ENCODE measurements around the gene MAGI2. TPM values are rescaled to one million over a fixed set of nuclear protein-coding genes. Genes with fewer than 3 reads are reported as not detected.

The MAGI2 gene
- total and polyA plus RNA-seq, 2 donors (not counting 3 experiments of a cell fraction or from before 2014, with no cell fraction given): 0.28 to 6.0 TPM

DNA sequence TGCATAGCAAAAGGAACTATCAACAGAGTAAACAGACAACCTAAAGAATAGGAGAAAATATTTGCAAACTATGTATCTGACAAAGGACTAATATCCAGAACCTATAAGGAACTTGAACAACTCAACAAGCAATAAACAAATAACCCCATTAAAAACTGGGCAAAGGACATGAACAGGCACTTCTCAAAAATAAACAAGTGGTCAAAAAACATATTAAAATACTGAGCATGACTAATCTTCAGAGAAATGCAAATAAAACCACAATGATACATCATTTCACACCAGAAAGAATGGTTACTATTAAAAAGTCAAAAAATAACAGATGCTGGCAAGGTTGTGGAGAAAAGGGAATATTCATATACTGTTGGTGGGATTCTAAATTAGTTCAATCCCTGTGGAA is 17.1 kb downstream of the MAGI2 start:
- Histone ChIP-seq H3K4me3 (replicated peaks in 1 of 3; ENCODE audit: insufficient read depth in 1 of 3, low read depth in 1 of 3, low read length in 3 of 3) (no peak overlapping the region), H3K9ac (replicated peaks; ENCODE audit: extremely low read depth, insufficient read depth, low read length) (no peak overlapping the region), H3K4me2 (ENCODE audit: insufficient read depth, low read length) (no peak overlapping the region), H3K79me2 (ENCODE audit: control insufficient read depth, insufficient read depth, low read length) (no peaks in the 10 kb centered on the region), H4K20me1 (replicated peaks; ENCODE audit: control insufficient read depth, extremely low read depth, insufficient read depth, low read length) (no peaks in the 10 kb centered on the region), H3K27me3 (ENCODE audit: control insufficient read depth in 2 of 2, insufficient read depth in 2 of 2, low read length in 2 of 2) (no peaks in the 10 kb centered on the region), H3K9me3 (replicated peaks; ENCODE audit: control insufficient read depth, insufficient read depth, low read length) (no peaks in the 10 kb centered on the region), H3K36me3 (ENCODE audit: control insufficient read depth in 2 of 2, extremely low read depth in 1 of 2, insufficient read depth in 2 of 2, low read length in 2 of 2) (no peaks in the 10 kb centered on the region), H3K27ac (ENCODE audit: insufficient read depth, low read depth, low read length) (no peak overlapping the region), H2AFZ (ENCODE audit: low read depth, low read length) (no peak overlapping the region), H3K4me1 (ENCODE audit: control insufficient read depth, extremely low read depth, insufficient read depth, low read length) (no peaks in the 10 kb centered on the region), H3K9me1 (replicated peaks; ENCODE audit: control insufficient read depth, extremely low read depth, insufficient read depth, low read length) (no peaks in the 10 kb centered on the region)
- dilution Hi-C loops (cut with MboI; ENCODE audit: extremely low pct_ligation_motif_present, low sequenced_read_pairs): no loop called here
- FAIRE-seq (no peak), DNase-seq (ENCODE audit: low read depth, low spot score) (no peak)
- ChIA-PET CTCF (interaction anchor here (0.7 kb wide), 1 partner anchor 578 kb away, joined by 3 read pairs; no protein-coding TSS in a partner anchor), POLR2A (no interaction called here)
- BruUV-seq (replicated peaks): no TSS peak
- intact Hi-C loops (cut with micrococcal nuclease): loop anchor here (5.0 kb wide), 1 partner anchor 119 kb away; no protein-coding TSS in a partner anchor
- TF ChIP-seq MYC (IDR thresholded peaks at IDR 0.05; ENCODE audit: low read depth, low read length) (no peak), POLR2AphosphoS5 (IDR thresholded peaks at IDR 0.05; ENCODE audit: insufficient read depth, low read depth, low read length) (no peak), JUN (IDR thresholded peaks at IDR 0.05; ENCODE audit: borderline replicate concordance, insufficient read depth, insufficient read length, low read depth) (no peak), GATA2 (IDR thresholded peaks at IDR 0.05; ENCODE audit: insufficient read depth, insufficient read length, low read depth, low read length) (no peak), FOS (IDR thresholded peaks at IDR 0.05; ENCODE audit: borderline replicate concordance, insufficient read depth, low read length) (no peak), CTCF (IDR thresholded peaks at IDR 0.05; ENCODE audit: extremely low read depth in 1 of 2, insufficient read depth in 1 of 2, low read depth in 1 of 2, low read length in 2 of 2) (no peak), POLR2A (IDR thresholded peaks at IDR 0.05; ENCODE audit: low read depth, low read length) (no peak)
- TF ChIP-seq, protein P1, sequence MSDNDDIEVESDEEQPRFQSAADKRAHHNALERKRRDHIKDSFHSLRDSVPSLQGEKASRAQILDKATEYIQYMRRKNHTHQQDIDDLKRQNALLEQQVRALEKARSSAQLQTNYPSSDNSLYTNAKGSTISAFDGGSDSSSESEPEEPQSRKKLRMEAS (IDR thresholded peaks at IDR 0.05; ENCODE audit: insufficient read depth, insufficient read length): no peak
